H54 (cell line): ENCODE results near the gene PSMD12.
"Not testable (repeated sequence)": the region's sequence is repeated elsewhere in the genome, so short reads cannot be mapped to it uniquely, and the experiment has no call there.

ENCODE experiments used
- DNase-seq: peaks from one replicate; pipeline ENCODE4 v3.0.0; 2011; ENCODE audit warnings: low spot score, mixed read lengths; ENCODE audit not compliant: insufficient read length
- FAIRE-seq: peaks from 3 replicates; lab custom pipeline; 2011; peaks lifted over from hg19 to GRCh38; lab: Jason Lieb, UNC
- POLR2A ChIP-seq: IDR thresholded peaks from 2 replicates; pipeline ENCODE4 v1.6.1; 2011; ENCODE audit warnings: low read depth, mild to moderate bottlenecking, low read length

Gene PSMD12

DNA sequence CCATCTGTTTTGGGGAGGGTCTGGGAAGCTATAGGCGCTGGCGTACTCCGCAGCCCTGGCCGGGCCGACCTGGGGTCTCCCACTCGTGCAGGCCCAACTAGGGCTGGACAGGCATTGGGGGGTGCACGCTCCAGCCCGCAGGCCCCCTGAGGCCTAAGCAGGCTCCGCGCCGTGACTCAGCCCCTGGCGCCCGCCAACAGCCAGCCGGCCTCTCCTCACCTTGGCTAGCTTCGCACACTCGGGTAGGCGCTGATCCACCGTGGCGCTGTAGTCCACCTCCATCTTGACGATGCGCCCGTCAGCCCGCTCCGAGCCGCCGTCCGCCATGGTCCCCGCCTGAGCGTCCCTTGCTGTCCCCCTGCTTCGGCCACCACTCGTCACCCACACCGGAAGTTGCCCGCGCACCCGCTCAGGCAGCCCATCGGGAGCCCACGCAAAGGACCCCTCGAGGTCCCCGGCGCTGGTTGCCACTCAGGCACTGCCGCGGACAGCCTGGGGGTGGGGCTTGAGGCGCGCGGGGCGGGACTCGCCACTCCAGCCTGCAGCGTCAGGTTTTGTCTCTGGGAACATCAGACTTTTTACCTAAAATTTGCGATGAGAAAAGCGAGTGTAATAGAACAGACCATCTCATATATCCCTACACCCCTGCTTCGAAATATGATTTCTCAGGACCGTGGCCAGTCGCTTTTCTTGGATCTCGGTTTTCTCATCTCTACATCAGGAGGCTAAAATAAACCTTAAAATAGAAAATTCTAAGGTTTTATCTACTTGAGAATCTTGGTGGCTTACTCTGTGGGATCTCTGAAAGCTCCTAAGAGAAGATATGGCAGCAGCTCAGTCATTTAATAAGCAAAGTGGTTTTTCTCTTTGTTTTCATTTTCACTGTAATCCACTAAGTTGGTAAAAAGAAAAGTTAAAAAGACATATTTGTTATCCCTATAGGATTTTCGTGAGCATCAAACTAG lies at the start of gene PSMD12:
TSS of gene PSMD12 (minus strand) at position 385 of the 965 bp plus-strand sequence. CDS start at position 327, 58 bp downstream.
- FAIRE-seq = no peak
- peak; percentile 86 for DNase-seq
- peak; percentile 91 for TF ChIP-seq POLR2A

DNA sequence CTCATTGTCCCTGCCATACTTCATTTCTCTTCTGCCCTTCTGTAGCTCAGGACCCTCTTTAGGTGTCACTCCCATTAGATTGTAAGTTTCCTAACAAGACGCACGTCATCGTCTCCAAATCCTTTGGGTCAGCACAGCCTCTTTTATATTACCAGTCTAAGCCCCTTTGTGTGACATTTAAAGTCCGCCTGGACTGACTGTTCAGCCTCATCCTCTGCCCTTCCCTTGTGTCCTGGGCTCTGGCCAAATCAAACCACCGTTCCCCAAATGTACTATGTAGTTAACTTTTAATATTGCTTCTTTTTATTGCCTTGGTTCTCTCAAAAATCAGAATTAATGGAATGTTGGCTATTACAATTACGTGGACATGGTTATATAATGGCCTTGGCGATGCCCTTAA lies 48.9 kb upstream of the PSMD12 start:
- TF ChIP-seq POLR2A = no peak
- FAIRE-seq (no peak), DNase-seq (no peak)

GRCh38 chr17:67414559-67414958 lies 48.2 kb upstream of the PSMD12 start:
- no peak for FAIRE-seq
- DNase-seq = no peak
- no peak for TF ChIP-seq POLR2A

- FAIRE-seq (no peak), DNase-seq (no peak)
- no peak for TF ChIP-seq POLR2A
Measured at GRCh38 chr17:67414130-67414529, 47.8 kb upstream of the PSMD12 start.

DNA sequence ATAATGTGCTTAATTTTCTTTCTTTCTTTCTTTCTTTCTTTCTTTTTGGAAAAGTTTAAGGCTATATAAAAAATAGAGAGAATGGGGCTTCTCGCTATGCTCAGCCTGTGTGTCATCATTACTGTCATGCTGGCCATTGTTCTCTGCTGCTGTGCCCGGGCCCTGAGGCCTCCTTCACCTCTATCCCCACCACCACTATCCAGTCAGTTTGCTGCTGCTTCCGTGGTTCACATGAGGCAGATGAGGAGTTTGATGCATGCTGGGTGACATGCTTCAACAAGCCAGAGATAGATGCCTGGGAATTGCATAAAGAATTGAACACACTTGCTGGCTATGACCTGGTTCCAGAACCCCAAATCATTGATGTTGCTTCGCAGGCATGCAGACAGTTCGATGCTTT lies 47.0 kb upstream of the PSMD12 start:
- TF ChIP-seq POLR2A = no peak
- DNase-seq (no peak), FAIRE-seq (no peak)

GRCh38 chr17:67412941-67413340 lies 46.6 kb upstream of the PSMD12 start:
- no peak for TF ChIP-seq POLR2A
- FAIRE-seq (no peak), DNase-seq (no peak)

- DNase-seq = no peak
- no peak for FAIRE-seq
- no peak for TF ChIP-seq POLR2A
Measured at GRCh38 chr17:67412032-67412431, 45.7 kb upstream of the PSMD12 start.

- no peak for DNase-seq
- no peak for TF ChIP-seq POLR2A
- FAIRE-seq = no peak
Measured at GRCh38 chr17:67411397-67411796, 45.0 kb upstream of the PSMD12 start.

DNA sequence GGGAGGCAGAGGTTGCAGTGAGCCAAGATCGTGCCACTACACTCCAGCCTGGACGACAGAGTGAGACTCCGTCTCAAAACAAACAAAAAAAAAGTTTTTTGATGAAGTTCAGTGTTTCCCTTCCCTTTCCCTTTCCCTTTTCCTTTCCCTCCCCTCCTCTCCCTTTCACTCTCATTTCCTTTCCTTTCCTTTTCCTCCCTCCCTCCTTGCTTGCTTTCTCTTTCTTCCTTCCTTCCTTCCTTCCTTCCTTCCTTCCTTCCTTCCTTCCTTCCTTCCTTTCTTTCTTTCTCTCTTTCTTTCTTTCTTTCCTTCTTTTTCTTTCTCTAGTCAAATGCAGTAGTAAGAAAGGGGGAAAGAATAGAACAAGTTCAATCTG lies 42.1 kb upstream of the PSMD12 start:
- FAIRE-seq, DNase-seq: not testable (repeated sequence)

DNA sequence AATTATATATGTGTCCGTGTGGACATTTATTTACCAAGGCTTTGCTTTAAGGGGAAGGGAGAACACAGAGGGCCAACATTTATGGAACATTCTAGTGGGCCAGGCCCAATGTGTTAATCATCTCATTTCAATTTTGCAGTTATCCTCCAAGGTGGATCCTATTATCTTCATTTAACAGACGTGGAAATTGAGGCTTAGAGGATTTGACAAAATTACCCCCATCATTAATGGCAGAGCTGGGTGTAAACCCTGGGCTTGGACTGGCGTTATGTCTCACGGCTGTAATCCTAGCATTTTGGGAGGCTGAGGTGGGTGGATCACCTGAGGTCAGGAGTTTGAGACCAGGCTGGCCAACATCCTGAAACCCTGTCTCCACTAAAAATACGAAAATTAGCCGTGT lies 37.1 kb upstream of the PSMD12 start:
- TF ChIP-seq POLR2A = no peak
- DNase-seq (no peak), FAIRE-seq (no peak)

GRCh38 chr17:67403065-67403464 lies 36.7 kb upstream of the PSMD12 start:
- no peak for DNase-seq
- no peak for TF ChIP-seq POLR2A
- FAIRE-seq = no peak

GRCh38 chr17:67401598-67402504 lies 35.5 kb upstream of the PSMD12 start:
- DNase-seq (no peak), FAIRE-seq (no peak)
- no peak for TF ChIP-seq POLR2A

DNA sequence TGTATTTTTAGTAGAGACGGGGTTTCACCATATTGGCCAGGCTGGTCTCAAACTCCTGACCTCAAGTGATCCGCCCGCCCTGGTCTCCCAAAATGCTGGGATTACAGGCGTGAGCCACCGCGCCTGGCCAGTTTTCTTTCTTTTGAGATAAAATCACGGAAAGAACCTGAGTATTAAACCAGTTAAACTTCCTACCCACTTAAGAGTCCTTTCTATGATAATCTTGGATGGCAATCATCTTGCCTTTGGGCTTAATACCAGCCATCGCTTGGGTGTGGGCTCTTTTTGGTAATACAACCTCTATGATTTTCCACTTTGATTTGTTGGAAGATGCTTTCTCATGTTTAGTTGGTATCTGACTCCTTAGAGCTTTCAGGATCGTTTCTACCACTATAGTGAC lies 34.7 kb upstream of the PSMD12 start:
- TF ChIP-seq POLR2A = no peak
- FAIRE-seq (no peak), DNase-seq (no peak)

GRCh38 chr17:67400193-67400592 lies 33.8 kb upstream of the PSMD12 start:
- FAIRE-seq = no peak
- TF ChIP-seq POLR2A = no peak
- no peak for DNase-seq
